Upper lobe of left lung (tissue), 6 donors: ENCODE data around the gene CNPY2. TPM values are rescaled to one million over a fixed set of nuclear protein-coding genes. Genes with fewer than 3 reads are reported as not detected.
"Not testable (repeated sequence)": the region's sequence is repeated elsewhere in the genome, so short reads cannot be mapped to it uniquely, and the experiment has no call there.

Source experiments
- ATAC-seq, 2 donors: fragments of 200-7000 bp; cut with Tn5 transposase; one replicate each; pipeline ENCODE4 v1.9.1; 2022; ENCODE audit warnings: mild to moderate bottlenecking in 2 of 2, moderate library complexity in 2 of 2; ENCODE audit not compliant: low FRiP score in 2 of 2
- DNase-seq, 2 donors: peaks; one replicate each; pipeline ENCODE4 v3.0.0-alpha.2; 2019 to 2020
- H3K27ac ChIP-seq, 4 donors: fragments of 200-600 bp; sonication (generic); one replicate each; pipeline ENCODE4 v1.5.1; 2016 to 2019
- H3K27me3 ChIP-seq, 4 donors: fragments of 200-600 bp; sonication (generic); one replicate each; pipeline ENCODE4 v1.5.1; 2017 to 2019
- H3K36me3 ChIP-seq, 4 donors: fragments of 200-600 bp; sonication (generic); one replicate each; pipeline ENCODE4 v1.5.1; 2016 to 2019
- H3K4me1 ChIP-seq, 4 donors: fragments of 200-600 bp; sonication (generic); one replicate each; pipeline ENCODE4 v1.5.1; 2018 to 2019
- H3K4me3 ChIP-seq, 4 donors: fragments of 200-600 bp; sonication (generic); one replicate each; pipeline ENCODE4 v1.5.1; 2017 to 2019; ENCODE audit warnings: mild to moderate bottlenecking in 2 of 4, moderate library complexity in 1 of 4
- H3K9me3 ChIP-seq, 4 donors: fragments of 200-600 bp; sonication (generic); one replicate each; pipeline ENCODE4 v1.5.1; 2018 to 2019
- EP300 ChIP-seq, 4 donors: sonication (generic); formaldehyde crosslinking; IDR thresholded peaks; one replicate each; pipeline ENCODE4 v1.5.1; 2017; ENCODE audit warnings: antibody characterized with exemption in 4 of 4, control low read depth in 2 of 4
- POLR2A ChIP-seq, 4 donors: fragments of 450-650 bp; IDR thresholded peaks; one replicate each; pipeline ENCODE4 v1.5.1; 2016 to 2017; ENCODE audit warnings: antibody characterized with exemption in 4 of 4, mild to moderate bottlenecking in 2 of 4
- POLR2AphosphoS5 ChIP-seq, 2 donors: sonication (generic); formaldehyde crosslinking; IDR thresholded peaks; one replicate each; pipeline ENCODE4 v1.5.1; 2017; ENCODE audit warnings: antibody characterized with exemption in 2 of 2
- WGBS, 2 donors: methylation state at CpG; one replicate each; pipeline ENCODE4 v1.1.5; 2017 to 2018; 5-methylcytosine and 5-hydroxymethylcytosine counted together
- total RNA-seq, 6 donors: library from RNA; depleted of rRNA in 4 of 6; stranded (reverse); fragments of >200 nt in 4 of 6; gene quantifications; one replicate each; pipeline versions ENCODE4 v1.1.0 to v1.2.1, GENCODE V29; 2016 to 2021
- TF ChIP-seq, protein P1 (sequence below), 6 experiments: fragments of 450-650 bp in 4 of 6; fragments of 200-600 bp in 2 of 6; sonication (generic) in 2 of 6; IDR thresholded peaks; one replicate each; pipeline ENCODE4 v1.5.1; 2016 to 2019; ENCODE audit warnings: antibody characterized with exemption in 6 of 6
- donor health status: DM: no; HTN: no; CAD: no; lungs with moderate emphysema.
- donor health status: DM: no; HTN: yes; CAD: no; lungs with severe emphysema.

Gene CNPY2
- total RNA-seq, 6 donors from 2014 or later, result 50.3 to 105 (median 61.4) TPM

DNA sequence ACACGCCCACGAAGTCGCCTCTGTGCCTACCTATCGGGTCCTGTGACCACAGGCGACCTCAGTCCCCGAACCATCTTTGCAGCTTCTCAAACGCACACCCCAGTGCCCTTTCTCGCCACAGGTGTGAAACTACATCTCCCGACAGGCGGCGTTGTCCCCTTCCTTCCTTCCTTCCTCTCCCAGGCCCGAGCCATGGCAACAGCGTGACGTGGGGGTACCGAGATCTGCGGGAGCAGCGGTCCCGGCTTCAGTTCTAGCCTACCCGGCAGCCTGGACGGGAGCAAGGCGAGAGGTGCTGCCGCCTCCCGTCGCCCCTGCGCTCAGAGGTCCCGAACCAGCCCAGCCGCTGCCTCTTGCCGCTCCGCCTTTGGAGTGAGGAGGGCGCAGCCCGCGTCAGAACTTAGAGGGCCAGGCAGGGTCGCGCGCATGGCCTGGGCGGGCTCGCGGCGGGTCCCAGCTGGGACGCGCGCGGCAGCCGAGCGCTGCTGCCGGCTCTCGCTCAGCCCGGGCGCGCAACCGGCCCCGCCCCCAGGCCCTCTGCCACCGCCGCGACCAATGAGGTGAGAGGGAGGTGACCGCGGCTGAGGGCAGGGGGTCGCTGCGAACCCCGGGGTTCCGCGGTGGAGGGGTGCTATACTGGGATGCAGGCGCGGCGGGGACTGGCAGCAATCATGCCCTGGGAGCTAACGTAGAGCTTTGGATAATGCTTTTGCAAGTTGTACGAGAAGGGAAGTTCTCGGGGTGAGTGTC, 48.9 kb downstream of the CNPY2 start, which contains the start of gene COQ10A:
TSS of gene COQ10A (plus strand) at position 250 of the 750 bp plus-strand sequence. CDS start at position 427, 177 bp downstream.
- peak within 1 kb of the TSS; percentile 77 to 86 (median 84) for H3K4me3 ChIP-seq
- no peaks in the 10 kb centered on the region for H3K27me3 ChIP-seq
- ATAC-seq (peak; percentile 94 to 98), DNase-seq (peak; percentile 95 to 97)
- WGBS, 2 donors, result 0% methylated on average over 9 to 32 of the region's 68 CpGs
- H3K27ac ChIP-seq, result peak within 1 kb of the TSS; percentile 93 to 96 (median 94)
- H3K4me1 ChIP-seq, result peaks cover 12 to 23% (median 14%) of the 10 kb centered on the region in 4 donors
- no peak for TF ChIP-seq EP300 (IDR thresholded peaks at IDR 0.05)
- peak; percentile 69 to 92 for TF ChIP-seq POLR2AphosphoS5 (IDR thresholded peaks at IDR 0.05)
- TF ChIP-seq, protein P1, sequence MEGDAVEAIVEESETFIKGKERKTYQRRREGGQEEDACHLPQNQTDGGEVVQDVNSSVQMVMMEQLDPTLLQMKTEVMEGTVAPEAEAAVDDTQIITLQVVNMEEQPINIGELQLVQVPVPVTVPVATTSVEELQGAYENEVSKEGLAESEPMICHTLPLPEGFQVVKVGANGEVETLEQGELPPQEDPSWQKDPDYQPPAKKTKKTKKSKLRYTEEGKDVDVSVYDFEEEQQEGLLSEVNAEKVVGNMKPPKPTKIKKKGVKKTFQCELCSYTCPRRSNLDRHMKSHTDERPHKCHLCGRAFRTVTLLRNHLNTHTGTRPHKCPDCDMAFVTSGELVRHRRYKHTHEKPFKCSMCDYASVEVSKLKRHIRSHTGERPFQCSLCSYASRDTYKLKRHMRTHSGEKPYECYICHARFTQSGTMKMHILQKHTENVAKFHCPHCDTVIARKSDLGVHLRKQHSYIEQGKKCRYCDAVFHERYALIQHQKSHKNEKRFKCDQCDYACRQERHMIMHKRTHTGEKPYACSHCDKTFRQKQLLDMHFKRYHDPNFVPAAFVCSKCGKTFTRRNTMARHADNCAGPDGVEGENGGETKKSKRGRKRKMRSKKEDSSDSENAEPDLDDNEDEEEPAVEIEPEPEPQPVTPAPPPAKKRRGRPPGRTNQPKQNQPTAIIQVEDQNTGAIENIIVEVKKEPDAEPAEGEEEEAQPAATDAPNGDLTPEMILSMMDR (IDR thresholded peaks at IDR 0.05), result peak; percentile 60 to 89 (median 82)
- TF ChIP-seq POLR2A (IDR thresholded peaks at IDR 0.05), result peak in 3 of 4 donors; percentile 80 to 90 (median 81)
- H3K36me3 ChIP-seq, result peaks cover 0 to 24% (median 7%) of the 10 kb centered on the region in 4 donors
- no peaks in the 10 kb centered on the region for H3K9me3 ChIP-seq

DNA sequence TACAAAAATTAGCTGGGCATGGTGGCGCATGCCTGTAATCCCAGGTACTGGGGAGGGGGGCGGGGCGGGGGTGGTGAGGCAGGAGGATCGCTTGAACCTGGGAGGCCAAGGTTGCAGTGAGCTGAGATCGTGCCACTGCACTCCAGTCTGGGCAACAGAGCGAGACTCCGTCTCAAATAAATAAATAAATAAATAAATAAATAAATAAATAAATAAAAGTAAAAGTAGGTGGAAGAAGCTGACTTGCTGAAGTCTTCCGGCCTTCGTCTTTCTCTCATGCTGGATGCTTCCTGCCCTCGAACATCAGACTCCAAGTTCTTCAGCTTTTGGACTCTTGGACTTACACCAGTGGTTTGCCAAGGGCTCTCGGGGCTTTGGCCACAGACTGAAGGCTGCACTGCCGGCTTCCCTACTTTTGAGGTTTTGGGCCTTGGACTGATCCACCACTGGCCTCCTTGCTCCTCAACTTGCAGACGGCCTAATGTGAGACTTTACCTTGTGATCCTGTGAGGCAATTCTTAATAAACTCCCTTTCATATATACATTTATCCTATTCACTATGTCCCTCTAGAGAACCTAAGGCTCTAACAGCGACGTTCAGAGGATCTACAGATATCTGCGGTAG, 49.6 kb downstream of the CNPY2 start:
- WGBS, 2 donors, result 53 to 54% methylated on average over 16 of the region's 16 CpGs
- DNase-seq, result not testable (repeated sequence)

GRCh38 chr12:56262955-56263354, 52.8 kb downstream of the CNPY2 start:
- ATAC-seq, H3K9me3 ChIP-seq, H3K27me3 ChIP-seq, H3K4me3 ChIP-seq, H3K27ac ChIP-seq, DNase-seq, H3K36me3 ChIP-seq: not testable (repeated sequence)
- peaks cover 19 to 27% (median 22%) of the 10 kb centered on the region in 4 donors for H3K4me1 ChIP-seq
- WGBS, 2 donors, result 91 to 93% methylated on average over 7 of the region's 7 CpGs

More for the DNA sequence above, 49.6 kb downstream of the CNPY2 start:
- peak overlapping the region; percentile 93 to 96 (median 94) for H3K27ac ChIP-seq
- H3K36me3 ChIP-seq, result peaks cover 0 to 17% (median 4%) of the 10 kb centered on the region in 4 donors
- H3K27me3 ChIP-seq, ATAC-seq, H3K9me3 ChIP-seq: not testable (repeated sequence)
- peak overlapping the region; percentile 77 to 86 (median 84) for H3K4me3 ChIP-seq
- peaks cover 12 to 23% (median 14%) of the 10 kb centered on the region in 4 donors for H3K4me1 ChIP-seq

- TF ChIP-seq EP300 (IDR thresholded peaks at IDR 0.05), result no peak
- no peak for TF ChIP-seq POLR2AphosphoS5 (IDR thresholded peaks at IDR 0.05)
- TF ChIP-seq, protein P1 (IDR thresholded peaks at IDR 0.05), result no peak
- TF ChIP-seq POLR2A (IDR thresholded peaks at IDR 0.05), result no peak
- Histone ChIP-seq H3K36me3 (peaks cover 0 to under 1% (median 0%) of the 10 kb centered on the region in 4 donors), H3K4me1 (peaks cover 22 to 30% (median 25%) of the 10 kb centered on the region in 4 donors), H3K4me3 (no peak overlapping the region), H3K27me3 (no peaks in the 10 kb centered on the region), H3K27ac (no peak overlapping the region), H3K9me3 (no peaks in the 10 kb centered on the region)
- ATAC-seq (peak in 1 of 2 donors; percentile 14), DNase-seq (no peak)
- WGBS, 2 donors, result 82 to 90% methylated on average over 5 of the region's 5 CpGs
Observed at GRCh38 chr12:56261503-56262232, 54.1 kb downstream of the CNPY2 start.

GRCh38 chr12:56260921-56261320, 54.9 kb downstream of the CNPY2 start:
- ATAC-seq, result no peak
- H3K27ac ChIP-seq, result no peak overlapping the region
- 91 to 97% methylated on average over 3 of the region's 3 CpGs for WGBS, 2 donors

More at GRCh38 chr12:56260921-56261320, 54.9 kb downstream of the CNPY2 start:
- no peaks in the 10 kb centered on the region for H3K9me3 ChIP-seq
- TF ChIP-seq POLR2A (IDR thresholded peaks at IDR 0.05), result no peak
- TF ChIP-seq POLR2AphosphoS5 (IDR thresholded peaks at IDR 0.05), result no peak
- TF ChIP-seq, protein P1 (IDR thresholded peaks at IDR 0.05), result no peak
- no peak for TF ChIP-seq EP300 (IDR thresholded peaks at IDR 0.05)
- peaks cover 21 to 31% (median 27%) of the 10 kb centered on the region in 4 donors for H3K4me1 ChIP-seq
- no peaks in the 10 kb centered on the region for H3K27me3 ChIP-seq
- DNase-seq, result no peak
- H3K36me3 ChIP-seq, result peaks cover 0 to 8% (median 2%) of the 10 kb centered on the region in 4 donors
- no peak overlapping the region for H3K4me3 ChIP-seq
